Right hindlimb (tissue), 1 donor: ENCODE measurements around the gene CD79A.
"Not testable (repeated sequence)": the region's sequence is repeated elsewhere in the genome, so short reads cannot be mapped to it uniquely, and the experiment has no call there.

Experiments used
- DNase-seq: peaks from one replicate; pipeline ENCODE4 v3.0.0-alpha.2; 2018

Gene CD79A

DNA sequence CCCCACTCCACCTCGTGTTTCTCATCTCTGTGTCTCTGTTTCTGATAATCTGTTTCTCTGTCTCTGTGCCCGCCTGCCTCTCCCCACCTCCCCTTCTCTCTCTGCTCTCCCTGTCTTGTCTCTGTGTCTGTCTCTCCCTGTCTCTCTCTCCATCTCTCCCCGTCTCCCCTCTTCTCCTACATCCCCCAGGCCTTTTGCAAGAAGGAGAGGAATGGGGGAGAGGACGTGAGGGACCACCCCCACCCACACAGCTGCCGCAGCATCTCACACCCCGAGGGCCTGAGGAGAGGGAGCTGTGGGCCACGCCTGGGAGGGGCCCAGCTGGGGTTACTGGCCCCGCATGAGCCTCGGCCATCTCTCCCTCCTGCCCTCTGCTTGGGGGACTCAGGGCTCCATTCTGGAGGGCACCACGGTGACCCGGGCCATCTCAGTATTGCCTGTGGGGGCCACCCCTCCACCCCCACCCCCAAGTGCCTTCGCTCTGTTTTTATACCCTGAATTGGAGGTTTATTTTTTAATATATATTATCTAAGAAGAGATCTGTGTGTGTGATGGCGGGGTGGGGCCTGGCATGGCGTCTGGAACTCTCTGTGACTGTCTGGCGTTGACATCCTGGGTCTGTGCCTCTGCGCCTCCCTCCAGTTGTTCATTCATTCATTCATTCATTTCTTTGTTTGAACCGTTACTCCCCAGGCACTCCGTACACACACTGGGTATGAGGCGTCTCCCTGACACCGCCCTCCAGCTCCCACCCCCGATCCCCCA lies 30.0 kb downstream of the CD79A start:
- no peak for DNase-seq

DNA sequence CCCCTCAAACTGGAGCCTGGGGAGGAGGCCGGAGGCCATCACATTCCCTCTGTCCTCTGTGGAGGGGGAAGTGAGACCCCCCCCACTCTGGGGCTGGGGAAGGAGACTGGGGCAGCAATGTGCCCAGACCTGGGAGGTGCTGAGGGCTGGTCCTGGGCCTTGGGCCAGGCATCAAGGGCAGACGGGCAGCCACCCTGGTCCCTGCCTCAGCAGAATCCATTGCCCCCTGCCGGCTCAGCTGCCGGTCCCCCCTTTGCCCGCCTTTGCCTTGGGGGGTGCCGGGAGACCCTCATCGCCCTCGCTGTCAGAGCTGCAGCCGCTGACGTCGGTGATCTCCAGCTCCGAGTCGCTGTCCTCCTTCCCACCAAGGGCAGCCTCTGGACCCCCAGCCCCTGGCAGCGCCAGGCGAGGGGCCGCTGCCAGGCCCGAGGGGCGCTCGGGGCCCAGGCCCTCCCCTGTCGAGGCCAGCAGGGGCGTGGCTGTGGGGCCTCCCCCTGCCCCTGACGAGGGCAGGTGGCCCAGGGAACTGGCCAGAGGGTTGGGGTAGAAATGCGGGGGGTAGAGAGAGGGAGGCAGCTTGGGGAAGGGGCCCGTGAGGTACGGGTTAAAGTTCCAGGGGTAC lies 31.0 kb downstream of the CD79A start:
- no peak for DNase-seq

DNA sequence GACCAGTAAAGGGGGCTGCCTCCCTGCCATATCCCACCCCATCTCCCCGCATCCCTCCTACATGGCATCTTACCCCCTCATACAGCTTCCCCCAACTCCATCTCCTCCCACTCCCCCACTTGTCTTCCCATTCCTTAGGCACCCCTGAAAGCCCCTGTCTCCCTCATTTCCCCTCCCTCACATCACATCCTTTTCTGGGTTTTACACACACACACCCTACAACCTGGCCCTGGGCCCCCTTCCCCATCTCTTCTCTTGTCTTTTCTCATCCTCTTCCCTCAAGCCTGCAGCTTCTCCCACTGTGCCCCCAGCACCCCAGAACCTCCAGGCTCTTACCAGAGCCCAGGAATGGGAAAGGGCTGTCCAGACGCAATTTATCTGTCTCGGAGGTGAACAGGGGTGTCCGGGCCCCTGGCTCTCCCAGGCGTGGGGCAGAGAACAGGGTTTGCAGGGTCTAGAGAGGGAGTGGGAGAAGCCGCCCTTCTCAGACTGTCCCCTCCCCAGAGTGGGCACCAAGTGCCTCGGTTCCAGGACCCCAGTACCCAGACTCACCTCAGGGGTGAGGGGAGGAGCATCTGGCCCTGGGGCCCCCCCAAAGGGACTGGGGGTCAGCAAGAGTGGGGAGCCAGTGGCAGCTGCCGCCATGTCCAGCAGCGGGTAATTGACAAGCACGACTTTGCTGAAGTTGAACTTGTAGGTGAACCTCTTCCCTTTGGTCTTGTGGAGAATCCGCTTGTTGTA lies 31.8 kb downstream of the CD79A start:
- DNase-seq, result no peak

DNA sequence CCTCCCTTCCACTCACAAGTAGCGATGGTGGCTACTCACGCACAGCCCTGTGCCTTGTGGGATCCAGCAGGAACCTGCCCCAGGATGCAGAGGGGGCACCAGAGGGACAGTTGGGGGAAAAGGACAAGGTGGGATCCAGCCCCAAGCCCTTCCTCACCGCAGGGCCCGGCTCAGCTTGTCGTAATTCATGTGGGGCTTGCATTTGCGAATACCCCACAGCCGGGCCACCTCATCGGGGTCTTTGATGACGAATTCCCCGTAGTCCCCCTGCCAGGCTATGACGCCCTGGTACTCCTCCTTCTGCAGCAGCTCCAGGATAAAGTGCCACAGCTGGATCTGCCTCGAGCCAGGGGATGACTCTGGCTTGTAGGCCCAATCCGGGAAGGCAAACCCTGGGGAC lies 32.6 kb downstream of the CD79A start:
- DNase-seq, result no peak

DNA sequence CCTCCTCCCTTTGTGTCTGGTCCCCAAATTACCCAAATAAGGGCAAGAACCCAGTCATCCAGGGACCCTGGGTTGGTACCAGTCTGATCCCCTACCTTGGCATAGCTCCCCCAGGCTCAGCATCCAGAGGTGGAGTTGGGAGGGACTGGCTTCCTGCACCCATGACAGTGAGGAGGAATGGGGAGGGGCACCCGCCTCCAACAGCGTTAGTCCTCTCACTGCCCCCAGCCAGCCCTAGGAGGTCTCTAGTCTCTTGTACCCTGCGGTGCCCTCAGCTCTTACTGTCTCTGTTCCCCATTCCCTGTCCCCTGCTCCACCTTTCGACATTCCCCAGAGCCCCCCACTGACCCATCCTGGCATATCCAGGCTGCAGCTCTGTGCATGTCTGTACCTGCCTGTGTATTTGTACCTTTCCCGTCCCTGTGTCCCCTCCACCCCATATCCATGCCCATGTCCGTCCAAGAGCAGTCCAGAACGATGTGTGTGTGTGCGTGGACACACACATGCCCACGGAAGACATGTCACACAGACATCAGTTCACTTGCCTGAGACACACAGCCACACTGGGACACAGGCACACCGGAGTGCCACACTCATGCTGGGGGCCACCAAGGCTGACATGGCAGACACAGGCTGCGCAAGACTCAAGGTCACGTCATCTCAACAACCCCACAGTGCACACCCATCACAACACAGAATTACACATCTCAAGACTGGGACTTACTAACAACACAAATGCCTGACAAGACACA lies 33.3 kb downstream of the CD79A start:
- DNase-seq, result no peak

DNA sequence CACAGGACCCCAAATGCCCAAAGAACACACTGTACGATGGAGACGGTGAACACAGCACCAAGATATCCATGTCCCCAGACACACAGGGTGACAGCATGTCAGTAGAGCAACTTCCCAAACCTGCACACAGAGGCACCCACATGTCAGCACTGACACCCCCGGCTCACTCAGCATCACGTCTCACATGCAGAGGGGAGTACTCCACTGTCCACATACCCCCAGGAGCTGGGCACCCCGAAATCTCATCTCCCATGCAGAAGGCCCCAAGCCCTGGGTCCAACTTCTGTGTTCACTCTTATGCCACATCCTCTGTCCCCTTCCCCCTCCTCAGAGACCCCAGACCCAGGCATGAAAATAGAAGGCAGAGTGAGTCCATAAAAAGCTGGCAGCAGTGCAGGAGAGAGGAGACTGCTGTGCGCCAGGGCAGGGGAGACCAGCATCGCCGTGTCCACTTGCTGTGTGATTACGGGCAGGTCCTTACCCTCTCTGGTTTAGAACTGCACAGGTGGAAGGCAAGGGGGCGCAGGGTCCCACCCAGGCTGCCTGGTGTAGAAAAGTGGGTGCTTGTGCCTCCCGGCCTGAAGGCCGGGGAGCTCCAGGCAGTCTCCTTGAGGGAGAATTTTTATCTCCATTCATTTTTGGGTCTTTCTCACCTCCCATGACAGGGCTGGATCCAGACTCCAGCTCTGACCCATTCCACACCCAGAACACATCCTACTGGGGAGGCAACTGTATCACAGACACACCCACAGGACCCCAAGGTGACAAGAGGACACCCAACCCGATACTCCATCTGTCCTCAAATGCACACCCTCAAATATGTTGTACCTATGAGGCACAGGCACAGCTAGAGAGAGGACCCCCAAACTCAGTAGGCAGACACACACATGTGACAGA lies 34.2 kb downstream of the CD79A start:
- no peak for DNase-seq

DNA sequence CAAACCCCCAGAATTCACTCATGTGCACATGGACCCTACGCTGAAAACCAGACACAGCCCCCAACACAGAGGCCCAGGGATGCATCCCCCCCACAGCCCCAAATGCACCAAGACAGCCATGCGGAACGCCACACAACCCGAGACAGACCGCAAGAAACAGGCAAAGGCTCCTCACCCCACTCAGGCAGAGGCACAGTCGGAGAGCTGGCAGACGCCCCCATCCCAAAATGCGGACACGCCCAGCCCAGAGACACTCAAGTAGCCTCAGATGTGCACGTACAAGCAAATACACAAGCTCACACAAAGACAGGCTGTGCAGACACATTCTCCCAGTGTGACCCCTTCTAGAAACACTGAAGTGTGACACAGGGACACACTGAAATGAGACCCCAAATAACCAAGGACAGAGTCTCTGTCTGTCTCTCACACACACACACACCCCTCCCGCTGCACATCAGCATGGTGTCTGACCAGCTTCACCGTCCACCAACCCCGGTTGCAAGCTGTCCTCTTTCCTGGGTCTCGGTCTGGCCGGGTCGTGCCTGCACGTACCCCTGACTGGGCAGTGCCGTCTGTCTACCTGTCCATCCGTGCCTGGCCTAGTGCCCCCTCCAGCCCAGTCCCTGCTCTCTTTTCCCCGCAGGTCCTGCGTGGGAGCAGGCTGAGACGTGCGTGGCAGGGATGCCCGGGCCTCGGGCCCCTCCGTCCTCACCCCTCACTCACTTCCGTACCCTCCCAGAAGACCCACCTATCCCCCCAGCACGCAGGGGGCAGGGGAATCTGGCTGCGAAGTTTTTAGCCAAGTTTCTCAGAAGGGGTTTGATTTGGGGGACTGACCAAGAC lies 35.0 kb downstream of the CD79A start:
- no peak for DNase-seq

DNA sequence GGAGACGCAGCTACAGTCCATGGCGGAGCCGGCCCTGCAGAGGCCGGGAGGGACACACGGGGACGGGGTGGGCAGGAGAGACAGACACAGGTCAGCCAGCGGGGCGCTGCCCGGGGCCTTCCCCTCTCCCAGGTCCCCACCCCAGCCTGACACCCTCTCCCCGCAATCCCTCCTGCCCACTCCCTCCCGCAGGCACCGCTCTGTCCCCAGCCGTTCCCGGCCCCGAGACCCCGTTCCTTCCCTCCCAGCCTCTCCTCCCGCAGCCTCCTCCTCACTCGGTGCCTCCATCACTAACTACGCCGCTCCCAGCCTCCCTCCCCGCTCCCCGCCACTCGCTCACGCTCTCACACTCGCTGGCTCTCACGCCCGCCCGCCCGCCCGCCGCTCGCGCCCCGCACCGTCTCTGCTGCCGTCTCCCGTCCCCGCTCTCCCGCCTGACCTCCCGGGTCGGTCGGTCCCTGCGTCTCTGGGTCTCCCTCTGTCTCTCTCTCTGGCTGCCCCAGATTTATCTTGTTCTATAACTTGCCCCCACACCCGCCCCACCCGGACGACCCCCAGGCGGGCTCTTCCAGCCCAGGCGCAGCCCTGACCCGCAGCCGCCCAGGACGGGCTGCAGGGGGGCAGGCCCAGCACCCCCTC lies 35.9 kb downstream of the CD79A start:
- no peak for DNase-seq

DNA sequence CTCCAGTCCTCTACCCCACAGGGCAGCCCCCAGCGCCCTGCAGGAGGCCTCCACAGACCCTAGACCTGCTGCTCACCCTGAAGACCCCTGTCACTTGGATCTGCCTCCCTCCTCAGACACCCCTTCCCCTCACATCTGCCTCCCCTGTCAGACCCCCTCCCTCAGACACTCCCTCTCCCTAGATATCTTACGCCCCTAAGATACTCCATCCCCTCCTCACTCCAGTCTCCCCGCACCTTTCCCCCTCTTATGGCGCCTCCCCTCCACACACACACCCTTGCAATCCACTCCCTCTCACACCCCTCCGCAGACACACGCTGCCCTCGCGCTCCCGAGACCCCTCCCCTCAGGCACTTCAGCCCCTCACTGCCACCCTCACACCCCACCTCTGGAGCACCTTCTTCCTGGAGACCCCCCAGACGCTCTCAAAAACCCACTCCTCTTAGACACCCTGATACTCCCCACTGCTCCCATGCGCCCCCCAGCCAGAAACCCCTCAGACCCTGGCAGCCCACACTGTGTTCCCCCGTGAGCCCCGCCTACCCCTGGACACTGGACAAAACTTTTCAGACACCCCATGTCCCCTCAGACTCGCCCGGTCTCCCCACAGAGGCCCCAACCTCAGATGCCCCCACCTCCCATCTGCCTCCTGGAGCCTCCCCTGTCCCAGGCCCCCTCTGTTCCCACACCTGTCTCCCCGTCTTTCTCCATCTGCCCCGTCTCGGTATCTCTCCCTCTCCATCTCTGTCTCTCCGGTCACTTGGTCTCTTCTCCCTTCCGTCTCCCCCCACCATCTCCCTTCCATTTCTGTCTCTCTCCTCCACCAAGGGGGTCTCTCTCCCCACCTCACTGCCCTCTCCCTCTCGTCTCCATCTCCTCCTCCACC lies 36.7 kb downstream of the CD79A start:
- DNase-seq, result no peak

DNA sequence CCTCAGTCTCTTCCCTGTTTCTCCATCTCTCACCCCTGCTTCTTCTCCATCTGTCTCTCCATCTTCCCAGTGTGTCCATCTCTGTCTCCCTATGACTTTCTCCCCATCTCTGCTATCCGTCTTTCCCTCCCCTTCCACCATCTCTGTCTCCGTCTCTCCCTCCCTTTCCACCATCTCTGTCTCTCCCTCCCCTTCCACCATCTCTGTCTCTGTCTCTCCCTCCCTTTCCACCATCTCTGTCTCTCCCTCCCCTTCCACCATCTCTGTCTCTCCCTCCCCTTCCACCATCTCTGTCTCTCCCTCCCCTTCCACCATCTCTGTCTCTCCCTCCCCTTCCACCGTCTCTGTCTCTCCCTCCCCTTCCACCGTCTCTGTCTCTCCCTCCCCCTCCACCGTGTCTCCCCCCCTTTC lies 37.4 kb downstream of the CD79A start:
- DNase-seq, result not testable (repeated sequence)

DNA sequence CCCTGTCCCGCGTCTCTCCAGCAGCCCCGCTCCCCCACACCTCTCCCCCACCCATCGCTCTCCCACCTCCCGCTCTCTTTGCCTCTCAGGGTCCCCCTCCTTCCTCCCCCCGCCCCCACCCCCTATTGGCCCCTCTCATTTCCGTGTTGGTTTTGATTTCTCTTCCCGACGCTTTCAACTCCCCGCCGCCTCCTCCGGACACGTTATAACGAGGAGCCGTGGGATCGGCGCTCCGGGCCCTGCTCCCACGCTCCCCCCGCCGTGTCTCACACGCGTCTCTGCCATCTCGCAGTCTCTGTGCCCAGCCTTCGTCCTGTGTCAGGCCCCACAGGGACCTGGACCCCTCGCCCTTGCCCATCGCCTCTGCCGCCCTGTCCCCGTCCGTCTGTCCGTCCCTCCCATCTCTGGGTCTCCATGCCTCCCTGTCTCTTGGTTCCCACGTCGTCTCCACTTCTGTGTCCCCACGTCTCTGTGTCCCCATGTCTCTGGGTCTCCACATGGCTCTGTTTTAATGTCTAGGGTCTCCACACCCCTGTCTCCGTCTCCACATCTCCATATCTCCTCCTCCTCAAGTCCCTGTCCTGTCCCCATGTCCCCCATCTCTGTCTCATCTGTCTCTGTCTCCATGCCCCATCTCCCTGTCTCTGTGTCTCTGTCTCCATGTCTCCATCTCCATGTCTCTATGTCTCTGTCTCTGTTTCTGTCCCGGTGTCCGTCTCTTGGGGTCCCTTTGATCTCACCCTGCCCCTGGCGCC lies 38.1 kb downstream of the CD79A start:
- no peak for DNase-seq

DNA sequence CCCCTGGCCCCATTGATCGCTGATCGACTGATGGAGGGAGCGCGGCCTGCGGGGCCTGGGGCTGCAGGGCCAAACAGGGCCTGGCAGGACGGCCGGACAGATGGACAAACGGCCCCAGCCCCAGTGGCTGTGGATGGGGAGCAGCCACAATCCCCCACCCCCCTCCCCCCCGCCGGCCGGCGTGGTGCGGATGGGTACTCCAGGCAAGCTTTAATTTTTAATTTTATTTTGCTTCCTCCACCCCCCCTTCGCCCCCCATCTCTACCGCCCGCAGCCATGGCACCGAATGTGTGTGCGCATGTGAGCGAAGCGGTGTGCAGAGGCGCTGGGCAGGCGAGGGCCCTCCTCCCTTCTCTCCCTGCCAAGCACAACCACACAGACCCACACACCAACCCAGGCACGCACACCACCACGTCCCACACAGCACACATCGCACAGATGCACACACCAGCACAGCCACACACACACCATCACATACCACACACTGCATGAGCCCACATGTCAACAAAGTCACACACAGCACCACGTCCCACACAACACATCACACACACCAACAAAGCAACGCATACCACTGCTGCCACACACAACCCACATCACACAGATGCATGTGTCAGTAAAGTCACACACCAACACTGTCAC lies 38.8 kb downstream of the CD79A start:
- DNase-seq, result no peak

DNA sequence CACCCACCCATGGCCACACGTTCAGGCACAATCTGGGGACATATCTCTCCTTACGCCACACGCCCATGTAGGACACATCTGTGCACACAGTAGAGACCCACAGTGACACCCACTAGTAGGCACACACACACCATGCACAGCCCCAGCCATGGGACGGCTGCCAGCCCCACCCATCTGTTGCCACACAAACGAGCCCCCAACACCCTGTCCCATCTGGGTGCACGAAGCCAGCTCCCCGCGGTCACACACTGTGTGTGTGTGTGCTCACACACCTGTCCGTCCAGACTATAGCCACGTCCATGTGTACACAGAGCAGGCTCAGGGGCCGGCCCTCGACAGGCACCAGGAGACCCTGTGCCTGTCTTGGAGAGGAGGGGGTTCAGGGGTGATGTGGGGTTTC lies 40.6 kb downstream of the CD79A start:
- no peak for DNase-seq

DNA sequence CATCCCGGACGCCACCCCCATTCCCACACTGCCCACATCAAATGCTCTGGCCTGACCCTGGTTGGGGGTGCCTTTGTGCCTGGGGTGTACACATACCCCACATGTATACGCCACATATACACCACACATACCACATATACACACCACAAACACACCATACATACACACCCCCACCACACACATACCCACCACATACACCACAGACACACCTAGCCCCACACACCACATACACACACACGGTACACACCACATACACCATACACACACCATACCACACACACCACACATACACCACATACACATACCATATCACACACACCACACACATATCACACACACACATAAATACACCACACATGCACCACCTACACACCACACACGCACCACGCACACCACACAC lies 41.0 kb downstream of the CD79A start:
- no peak for DNase-seq

DNA sequence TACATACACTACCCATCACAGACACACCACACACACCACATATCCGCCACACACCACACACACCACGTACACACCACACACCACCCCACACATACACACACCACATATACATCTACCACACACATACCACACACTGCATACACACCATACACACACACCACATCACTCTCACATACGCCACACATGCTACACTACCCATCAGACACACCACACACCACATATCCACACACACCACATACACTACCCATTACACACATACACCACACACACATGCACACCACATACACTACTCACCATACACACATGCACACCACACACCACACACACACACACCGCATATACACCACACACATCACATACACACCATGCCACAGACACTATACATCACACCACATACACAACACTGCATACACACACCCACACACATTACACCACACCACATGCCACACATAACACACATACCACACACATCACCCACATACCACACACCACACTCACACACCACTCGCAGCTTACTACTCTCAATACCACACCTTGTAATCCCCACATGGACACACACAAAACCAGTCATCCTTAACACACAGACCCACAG lies 41.7 kb downstream of the CD79A start:
- no peak for DNase-seq

DNA sequence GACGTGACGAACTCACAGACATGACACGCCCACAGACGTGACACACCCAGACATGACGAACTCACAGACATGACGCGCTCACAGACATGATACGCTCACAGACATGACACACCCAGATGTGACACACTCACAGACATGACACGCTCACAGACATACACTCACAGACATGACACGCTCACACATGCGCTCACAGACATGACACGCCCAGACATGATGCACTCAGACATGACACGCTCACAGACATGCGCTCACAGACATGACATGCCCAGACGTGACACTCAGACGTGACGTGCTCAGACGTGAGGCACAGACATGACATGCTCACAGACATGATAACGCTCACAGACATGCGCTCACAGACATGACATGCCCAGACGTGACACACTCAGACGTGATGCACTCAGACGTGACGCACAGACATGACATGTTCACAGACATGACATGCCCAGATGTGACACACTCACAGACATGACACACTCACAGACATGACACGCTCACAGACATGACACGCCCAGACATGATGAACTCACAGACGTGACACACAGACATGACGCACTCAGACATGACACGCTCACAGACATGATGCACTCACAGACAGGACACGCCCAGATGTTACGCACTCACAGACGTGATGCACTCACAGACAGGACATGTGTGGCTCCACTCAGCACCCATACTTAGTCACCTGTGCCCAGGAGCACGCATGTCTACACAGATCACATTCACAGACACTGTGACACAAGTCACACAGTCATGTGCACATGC lies 43.1 kb downstream of the CD79A start:
- no peak for DNase-seq

DNA sequence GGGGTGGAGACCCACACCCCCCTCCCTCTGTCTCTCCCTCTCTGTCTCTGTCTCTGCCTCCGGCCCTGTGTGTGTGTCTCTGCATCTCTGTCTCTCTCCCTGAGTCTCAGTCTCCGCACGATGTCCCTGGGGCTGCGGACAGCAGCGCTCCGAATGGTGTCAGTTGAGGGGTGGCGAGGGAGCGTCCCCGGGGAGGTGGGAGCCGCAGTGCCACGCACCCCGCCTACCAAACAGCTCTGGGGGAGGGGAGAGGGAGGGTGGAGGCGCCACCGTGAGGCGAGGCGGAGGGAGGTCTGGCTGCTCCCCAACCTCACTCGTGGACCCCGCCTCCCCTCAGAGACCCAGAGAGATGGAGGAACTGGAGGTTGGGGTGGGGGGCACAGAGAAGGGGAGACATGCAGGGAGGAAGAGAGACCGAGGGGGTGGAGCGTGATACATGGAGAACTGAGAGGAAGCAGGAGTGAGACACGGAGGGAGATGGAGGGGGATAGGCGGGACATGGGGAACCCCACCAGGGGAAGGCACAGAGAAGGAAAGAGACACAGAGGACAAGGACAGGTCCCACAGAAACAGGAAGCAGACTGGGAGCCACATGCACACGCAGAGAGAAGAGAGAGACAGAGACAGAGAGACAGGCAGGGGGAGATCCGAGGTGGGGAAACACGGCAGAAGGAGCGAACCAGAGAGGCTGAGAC lies 44.0 kb downstream of the CD79A start:
- no peak for DNase-seq
